IMR-90 (cell line): ENCODE results near the gene CLEC6A. TPM values are rescaled to one million over a fixed set of nuclear protein-coding genes. Genes with fewer than 3 reads are reported as not detected.

Experiments used
- ATAC-seq: fragments of 200-7000 bp; cut with Tn5 transposase; 2 replicates; pipeline ENCODE4 v1.9.1; 2020; ENCODE audit warnings: low read depth, mild to moderate bottlenecking, moderate library complexity
- BruUV-seq: library from RNA; stranded (reverse); fragments of 400-500 nt; replicated peaks from 2 replicates; lab custom pipeline; 2021; lab: Mats Ljungman, UMichigan
- CTCF ChIA-PET: fragments of 300-600 bp; formaldehyde crosslinking; extraction: SDS; loops from one replicate; lab custom pipeline; 2021; ENCODE audit warnings: antibody characterized with exemption; lab: Yijun Ruan, JAX
- POLR2A ChIA-PET: fragments of 300-600 bp; sonication (Branson Sonifier 250); formaldehyde crosslinking; loops from one replicate; lab custom pipeline; 2022; ENCODE audit warnings: antibody characterized with exemption; ENCODE audit not compliant: unreplicated experiment; lab: Charles Lee
- DNase-seq: peaks from one replicate; pipeline ENCODE4 v3.0.0; 2013
- H2AFZ ChIP-seq: replicated peaks from 2 replicates; pipeline ENCODE3; 2013; ENCODE audit warnings: low read length, mild to moderate bottlenecking; ENCODE audit not compliant: poor library complexity
- H2AK5ac ChIP-seq: 2 replicates; pipeline ENCODE4 v1.6.1; 2013; ENCODE audit warnings: low read depth, low read length, inconsistent platforms
- H2AK9ac ChIP-seq: replicated peaks from 2 replicates; pipeline ENCODE3; 2013; ENCODE audit warnings: mild to moderate bottlenecking, low read depth, low read length, moderate library complexity; ENCODE audit not compliant: poor library complexity
- H2BK120ac ChIP-seq: 2 replicates; pipeline ENCODE4 v1.6.1; 2013; ENCODE audit warnings: low read depth, low read length, inconsistent platforms
- H2BK15ac ChIP-seq: 3 replicates; pipeline ENCODE4 v1.6.1; 2013; ENCODE audit warnings: low read depth, low read length, inconsistent platforms
- H2BK20ac ChIP-seq: 2 replicates; pipeline ENCODE4 v1.6.1; 2013; ENCODE audit warnings: low read depth, mild to moderate bottlenecking, inconsistent platforms, low read length, moderate library complexity
- H2BK5ac ChIP-seq: 2 replicates; pipeline ENCODE4 v1.6.1; 2013; ENCODE audit warnings: mild to moderate bottlenecking, low read depth, low read length, inconsistent platforms; ENCODE audit not compliant: poor library complexity, severe bottlenecking
- H3K14ac ChIP-seq: replicated peaks from 2 replicates; pipeline ENCODE4 v1.6.1; 2013; ENCODE audit warnings: low read depth, low read length, inconsistent platforms
- H3K18ac ChIP-seq: 2 replicates; pipeline ENCODE4 v1.6.1; 2013; ENCODE audit warnings: low read depth, low read length, control low read depth
- H3K23ac ChIP-seq: 2 replicates; pipeline ENCODE4 v1.6.1; 2013; ENCODE audit warnings: low read depth, low read length, inconsistent platforms
- H3K27ac ChIP-seq: 2 replicates; pipeline ENCODE4 v1.5.1; 2013; ENCODE audit warnings: mild to moderate bottlenecking, control low read depth, low read length; ENCODE audit not compliant: insufficient read depth
- H3K27me3 ChIP-seq: 2 replicates; pipeline ENCODE4 v1.6.1; 2013; ENCODE audit warnings: low read length; ENCODE audit not compliant: control insufficient read depth, insufficient read depth
- H3K36me3 ChIP-seq: 2 replicates; pipeline ENCODE4 v1.6.1; 2013; ENCODE audit warnings: low read length, mixed read lengths; ENCODE audit not compliant: control insufficient read depth, insufficient read depth
- H3K4ac ChIP-seq: 2 replicates; pipeline ENCODE4 v1.6.1; 2013; ENCODE audit warnings: low read depth, low read length, inconsistent platforms
- H3K4me1 ChIP-seq: 2 replicates; pipeline ENCODE4 v1.6.1; 2013; ENCODE audit warnings: low read length, mixed read lengths; ENCODE audit not compliant: control insufficient read depth, insufficient read depth
- H3K4me2 ChIP-seq: 2 replicates; pipeline ENCODE4 v1.6.1; 2013; ENCODE audit warnings: low read depth, mild to moderate bottlenecking, control low read depth, low read length, moderate library complexity
- H3K4me3 ChIP-seq: 2 replicates; pipeline ENCODE4 v1.5.1; 2013; ENCODE audit warnings: low read depth, mild to moderate bottlenecking, control low read depth, low read length, moderate library complexity; ENCODE audit not compliant: insufficient read depth
- H3K56ac ChIP-seq: 2 replicates; pipeline ENCODE4 v1.6.1; 2013; ENCODE audit warnings: low read length, inconsistent platforms; ENCODE audit not compliant: insufficient read depth; ENCODE audit errors: extremely low read depth
- H3K79me1 ChIP-seq, 2 experiments: 2 replicates each; pipeline ENCODE4 v1.6.1; 2013; ENCODE audit warnings: low read length in 2 of 2, inconsistent platforms in 1 of 2, low read depth in 1 of 2
- H3K9ac ChIP-seq: 2 replicates; pipeline ENCODE4 v1.6.1; 2013; ENCODE audit warnings: low read depth, low read length, control low read depth
- H3K9me1 ChIP-seq: 2 replicates; pipeline ENCODE4 v1.6.1; 2013; ENCODE audit warnings: low read length, inconsistent platforms; ENCODE audit not compliant: insufficient read depth
- H3K9me3 ChIP-seq: 2 replicates; pipeline ENCODE4 v1.6.1; 2013; ENCODE audit warnings: low read length; ENCODE audit not compliant: control insufficient read depth, insufficient read depth
- H4K20me1 ChIP-seq: 2 replicates; pipeline ENCODE4 v1.6.1; 2013; ENCODE audit warnings: low read length, inconsistent platforms; ENCODE audit not compliant: insufficient read depth
- H4K5ac ChIP-seq: 2 replicates; pipeline ENCODE4 v1.6.1; 2013; ENCODE audit warnings: mild to moderate bottlenecking, low read depth, low read length, control low read depth
- H4K8ac ChIP-seq, 2 experiments: 2 replicates each; pipeline ENCODE4 v1.6.1; 2013; ENCODE audit warnings: low read depth in 2 of 2, low read length in 2 of 2, control low read depth in 1 of 2, inconsistent platforms in 1 of 2
- H4K91ac ChIP-seq: 2 replicates; pipeline ENCODE4 v1.6.1; 2013; ENCODE audit warnings: low read depth, low read length, inconsistent platforms; ENCODE audit not compliant: insufficient read depth
- BHLHE40 ChIP-seq: fragments of 150-350 bp; IDR thresholded peaks from 2 replicates; pipeline ENCODE4 v1.6.1; 2016; ENCODE audit warnings: mild to moderate bottlenecking, low read depth, low read length
- CEBPB ChIP-seq: IDR thresholded peaks from 2 replicates; pipeline ENCODE4 v1.6.1; 2012; ENCODE audit warnings: low read depth, low read length, improper control_type of control experiment
- CHD1 ChIP-seq: IDR thresholded peaks from 2 replicates; pipeline ENCODE4 v1.6.1; 2012; ENCODE audit warnings: low read depth, low read length, improper control_type of control experiment
- CTCF ChIP-seq: conservative IDR thresholded peaks from 2 replicates; pipeline ENCODE4 v1.5.1; 2012; ENCODE audit warnings: mild to moderate bottlenecking, low read depth, low read length, improper control_type of control experiment
- MAZ ChIP-seq: IDR thresholded peaks from 2 replicates; pipeline ENCODE4 v1.6.1; 2012; ENCODE audit warnings: low read depth, mild to moderate bottlenecking, low read length, improper control_type of control experiment, moderate library complexity, borderline replicate concordance
- MXI1 ChIP-seq: IDR thresholded peaks from 2 replicates; pipeline ENCODE4 v1.6.1; 2012; ENCODE audit warnings: low read depth, mild to moderate bottlenecking, low read length, moderate library complexity, borderline replicate concordance
- NFE2L2 ChIP-seq: fragments of 150-350 bp; IDR thresholded peaks from 2 replicates; pipeline ENCODE4 v1.6.1; 2016; ENCODE audit warnings: low read depth, mild to moderate bottlenecking, low read length
- POLR2A ChIP-seq: IDR thresholded peaks from 2 replicates; pipeline ENCODE4 v1.6.1; 2012; ENCODE audit warnings: mild to moderate bottlenecking, low read depth, low read length
- RAD21 ChIP-seq: IDR thresholded peaks from 2 replicates; pipeline ENCODE4 v1.6.1; 2012; ENCODE audit warnings: low read length, improper control_type of control experiment
- RCOR1 ChIP-seq: IDR thresholded peaks from 2 replicates; pipeline ENCODE4 v1.6.1; 2012; ENCODE audit warnings: mild to moderate bottlenecking, low read length, improper control_type of control experiment; ENCODE audit not compliant: insufficient replicate concordance
- RFX5 ChIP-seq: IDR thresholded peaks from 2 replicates; pipeline ENCODE4 v1.8.0; 2012; ENCODE audit warnings: low read depth, mild to moderate bottlenecking, low read length, moderate library complexity
- SMC3 ChIP-seq: fragments of 150-350 bp; IDR thresholded peaks from 2 replicates; pipeline ENCODE4 v1.6.1; 2016; ENCODE audit warnings: low read depth, mild to moderate bottlenecking, antibody characterized with exemption, low read length, moderate library complexity
- USF2 ChIP-seq: fragments of 150-350 bp; IDR thresholded peaks from 2 replicates; pipeline ENCODE4 v1.6.1; 2017; ENCODE audit warnings: mild to moderate bottlenecking, antibody characterized with exemption, low read length, low read depth
- WGBS, 2 experiments: methylation state at CpG; one replicate each; pipeline versions ENCODE4 v1.1.5 to v1.1.7; 2013; ENCODE audit warnings: missing lambda C conversion rate in 2 of 2; ENCODE audit not compliant: insufficient read length in 1 of 2; ENCODE audit errors: extremely low coverage in 2 of 2; 5-methylcytosine and 5-hydroxymethylcytosine counted together
- dilution Hi-C: fragments of 300-500 bp; cut with HindIII; formaldehyde crosslinking; loops from one replicate; pipeline ENCODE4 v1.14.3; 2018; ENCODE audit warnings: low sequenced_read_pairs; ENCODE audit not compliant: unreplicated experiment
- in situ Hi-C: fragments of 300-500 bp; cut with MboI; formaldehyde crosslinking; loops from 3 replicates; pipeline ENCODE4 v1.14.3; 2019; ENCODE audit warnings: low sequenced_read_pairs, inconsistent platforms, mixed read lengths
- intact Hi-C: fragments of 100-400 bp; cut with micrococcal nuclease; formaldehyde crosslinking; loops from 2 replicates; pipeline ENCODE4 v1.10.0; 2022
- polyA plus RNA-seq, 3 experiments: library from polyadenylated mRNA; depleted of rRNA; stranded (reverse); fragments of >200 nt; gene quantifications; 2 replicates each; pipeline ENCODE4 v1.2.3, GENCODE V29; 2012; ENCODE audit warnings: low replicate concordance in 1 of 3
- total RNA-seq: library from RNA; depleted of rRNA; stranded (reverse); fragments of >200 nt; gene quantifications from 2 replicates; pipeline ENCODE4 v1.2.3, GENCODE V29; 2012

Gene CLEC6A
- total and polyA plus RNA-seq, 2 of the 4 experiments (the other 2 are of a cell fraction): not detected

GRCh38 chr12:8504351-8504750 is 48.6 kb downstream of the CLEC6A start:
- H2AFZ ChIP-seq: no peak overlapping the region
- no peak overlapping the region for H2BK20ac ChIP-seq
- H2BK5ac ChIP-seq: no peak overlapping the region
- no peak overlapping the region for H3K9ac ChIP-seq
- no peaks in the 10 kb centered on the region for H3K36me3 ChIP-seq
- no peaks in the 10 kb centered on the region for H3K9me3 ChIP-seq
- TF ChIP-seq POLR2A: no peak
- TF ChIP-seq CTCF: no peak
- no peak for TF ChIP-seq NFE2L2
- no peak for TF ChIP-seq RAD21
- TF ChIP-seq CEBPB: no peak
- TF ChIP-seq RFX5: no peak
- TF ChIP-seq RCOR1: no peak
- no peak for TF ChIP-seq SMC3
- no peak for TF ChIP-seq MXI1
- TF ChIP-seq CHD1: no peak
- no peak for TF ChIP-seq MAZ
- no peak for TF ChIP-seq BHLHE40
- no peak for TF ChIP-seq USF2
- dilution Hi-C loops: no loop called here
- ChIA-PET CTCF (no interaction called here), POLR2A (no interaction called here)
- H4K8ac ChIP-seq: no peak overlapping the region
- no peaks in the 10 kb centered on the region for H3K4me1 ChIP-seq
- ATAC-seq: no peak
- H3K23ac ChIP-seq: no peak overlapping the region
- no TSS peak for BruUV-seq
- no peak overlapping the region for H3K18ac ChIP-seq
- H3K56ac ChIP-seq: no peak overlapping the region
- DNase-seq: no peak
- no peak overlapping the region for H4K5ac ChIP-seq
- H3K27ac ChIP-seq: no peak overlapping the region
- H3K27me3 ChIP-seq: no peaks in the 10 kb centered on the region
- no peak overlapping the region for H3K4me2 ChIP-seq
- no peaks in the 10 kb centered on the region for H4K20me1 ChIP-seq
- H4K91ac ChIP-seq: no peak overlapping the region
- H2AK5ac ChIP-seq: no peak overlapping the region
- no peak overlapping the region for H3K4me3 ChIP-seq
- no peaks in the 10 kb centered on the region for H3K79me1 ChIP-seq
- intact Hi-C loops: no loop called here
- H3K14ac ChIP-seq: no peak overlapping the region
- no peak overlapping the region for H2AK9ac ChIP-seq
- no peak overlapping the region for H2BK15ac ChIP-seq
- H3K4ac ChIP-seq: no peak overlapping the region
- H3K9me1 ChIP-seq: no peaks in the 10 kb centered on the region
- no peak overlapping the region for H2BK120ac ChIP-seq
- no CpG with 5 or more reads among the region's 1 CpG for WGBS, 2 experiments
- in situ Hi-C loops: no loop called here
